ENCODE measurements around the gene BRCA2. TPM values are rescaled to one million over a fixed set of nuclear protein-coding genes. Genes with fewer than 3 reads are reported as not detected.
A peak's percentile ranks its signal among the peaks of the same experiment; 100 is the strongest.

BRCA2 gene
- total RNA-seq, 1 experiment from 2014 or later, result 14.5 TPM

GRCh38 chr13:32428581-32429432 is 113.5 kb downstream of the BRCA2 start:
- Histone ChIP-seq H3K79me2 (ENCODE audit: low read depth) (no peaks in the 10 kb centered on the region), H3K36me3 (ENCODE audit: low read depth) (no peaks in the 10 kb centered on the region), H3K4me1 (replicated peaks; ENCODE audit: insufficient read depth) (peaks cover 15% of the 10 kb centered on the region; the same call in 1 of the 2 replicates), H4K20me1 (ENCODE audit: insufficient read depth) (no peaks in the 10 kb centered on the region), H2AFZ (peak overlapping the region; percentile 93), H3K27ac (no peak overlapping the region), H3K27me3 (ENCODE audit: insufficient read depth, low read depth) (no peaks in the 10 kb centered on the region), H3F3A (ENCODE audit: insufficient read depth, low read depth) (no peaks in the 10 kb centered on the region), H3K9me3 (ENCODE audit: insufficient read depth, low read depth) (no peaks in the 10 kb centered on the region), H3K9me2 (ENCODE audit: insufficient read depth) (no peaks in the 10 kb centered on the region), H3K4me3 (peak overlapping the region; percentile 87; the same call in 1 of the 2 replicates), H3K4me2 (peak overlapping the region; percentile 93)
- intact Hi-C loops (cut with micrococcal nuclease; ENCODE audit: unreplicated experiment), result loop anchor here (5.0 kb wide), 1 partner anchor 108 kb away; the partner anchor contains the start of gene N4BP2L2
- ChIA-PET POLR2A (ENCODE audit: unreplicated experiment) (no interaction called here), CTCF (interaction anchor here (0.6 kb wide), 2 partner anchors 105 to 109 kb away, joined by 3 to 5 read pairs; no protein-coding TSS in a partner anchor)
- no TSS peak for BruUV-seq (replicated peaks)
- TF ChIP-seq CTCF (conservative IDR thresholded peaks at IDR 0.05) (no peak), EZH2 (IDR thresholded peaks at IDR 0.05; ENCODE audit: low read depth) (no peak)
- DNase-seq, result no peak

- POLR2A ChIA-PET (ENCODE audit: unreplicated experiment), result no interaction called here
- Histone ChIP-seq H3K4me1 (replicated peaks; ENCODE audit: insufficient read depth) (peaks cover 15% of the 10 kb centered on the region; the same call in 1 of the 2 replicates), H3K9me3 (ENCODE audit: insufficient read depth, low read depth) (no peaks in the 10 kb centered on the region), H3K36me3 (ENCODE audit: low read depth) (no peaks in the 10 kb centered on the region), H3K27me3 (ENCODE audit: insufficient read depth, low read depth) (no peaks in the 10 kb centered on the region), H3K4me2 (no peak overlapping the region), H4K20me1 (ENCODE audit: insufficient read depth) (no peaks in the 10 kb centered on the region), H3K9me2 (ENCODE audit: insufficient read depth) (no peaks in the 10 kb centered on the region), H3K4me3 (no peak overlapping the region), H3K27ac (no peak overlapping the region), H3F3A (ENCODE audit: insufficient read depth, low read depth) (no peaks in the 10 kb centered on the region), H3K79me2 (ENCODE audit: low read depth) (no peaks in the 10 kb centered on the region), H2AFZ (no peak overlapping the region)
- CTCF ChIA-PET, result no interaction called here
- DNase-seq, result no peak
- TF ChIP-seq CTCF (conservative IDR thresholded peaks at IDR 0.05) (no peak), EZH2 (IDR thresholded peaks at IDR 0.05; ENCODE audit: low read depth) (no peak)
- intact Hi-C loops (cut with micrococcal nuclease; ENCODE audit: unreplicated experiment), result loop anchor here (5.0 kb wide), 1 partner anchor 108 kb away; the partner anchor contains the start of gene N4BP2L2
- BruUV-seq (replicated peaks), result no TSS peak
These were observed 114.2 kb downstream of the BRCA2 start for GRCh38 chr13:32429433-32429909.

GRCh38 chr13:32430018-32430747 is 114.9 kb downstream of the BRCA2 start:
- Histone ChIP-seq H3K4me3 (no peak overlapping the region), H4K20me1 (ENCODE audit: insufficient read depth) (no peaks in the 10 kb centered on the region), H3K27me3 (ENCODE audit: insufficient read depth, low read depth) (no peaks in the 10 kb centered on the region), H2AFZ (no peak overlapping the region), H3F3A (ENCODE audit: insufficient read depth, low read depth) (no peaks in the 10 kb centered on the region), H3K36me3 (ENCODE audit: low read depth) (no peaks in the 10 kb centered on the region), H3K4me2 (no peak overlapping the region), H3K9me2 (ENCODE audit: insufficient read depth) (no peaks in the 10 kb centered on the region), H3K4me1 (replicated peaks; ENCODE audit: insufficient read depth) (peaks cover 15% of the 10 kb centered on the region; the same call in 1 of the 2 replicates), H3K9me3 (ENCODE audit: insufficient read depth, low read depth) (no peaks in the 10 kb centered on the region), H3K79me2 (ENCODE audit: low read depth) (no peaks in the 10 kb centered on the region), H3K27ac (no peak overlapping the region)
- TF ChIP-seq EZH2 (IDR thresholded peaks at IDR 0.05; ENCODE audit: low read depth) (no peak), CTCF (conservative IDR thresholded peaks at IDR 0.05) (no peak)
- ChIA-PET CTCF (no interaction called here), POLR2A (ENCODE audit: unreplicated experiment) (no interaction called here)
- no TSS peak for BruUV-seq (replicated peaks)
- DNase-seq, result no peak
- intact Hi-C loops (cut with micrococcal nuclease; ENCODE audit: unreplicated experiment), result loop anchor here (10.0 kb wide), 1 partner anchor 605 kb away; no protein-coding TSS in a partner anchor
